Ascending aorta (tissue), 2 donors: ENCODE results near the gene PATL1. TPM values are rescaled to one million over a fixed set of nuclear protein-coding genes. Genes with fewer than 3 reads are reported as not detected.

Experiments used
- DNase-seq, 2 donors: peaks; one replicate each; pipeline ENCODE4 v3.0.0-alpha.2; 2019; ENCODE audit warnings: low spot score in 2 of 2
- H3K27ac ChIP-seq, 2 donors: fragments of 200-600 bp; sonication (generic); one replicate each; pipeline ENCODE4 v1.5.1; 2016 to 2017; ENCODE audit warnings: mild to moderate bottlenecking in 1 of 2
- H3K27me3 ChIP-seq: fragments of 200-600 bp; sonication (generic); one replicate; pipeline ENCODE4 v1.5.1; 2017
- H3K36me3 ChIP-seq, 2 donors: fragments of 200-600 bp; sonication (generic); one replicate each; pipeline ENCODE4 v1.5.1; 2016
- H3K4me1 ChIP-seq, 2 donors: fragments of 200-600 bp; sonication (generic); one replicate each; pipeline ENCODE4 v1.5.1; 2016 to 2017; ENCODE audit warnings: mild to moderate bottlenecking in 1 of 2
- H3K4me3 ChIP-seq, 2 donors: fragments of 200-600 bp; sonication (generic); one replicate each; pipeline ENCODE4 v1.5.1; 2016 to 2017; ENCODE audit warnings: mild to moderate bottlenecking in 1 of 2
- H3K9me3 ChIP-seq, 2 donors: fragments of 200-600 bp; sonication (generic); one replicate each; pipeline ENCODE4 v1.5.1; 2016
- CTCF ChIP-seq, 3 experiments: fragments of 200-600 bp in 2 of 3; fragments of 450-650 bp in 1 of 3; sonication (generic) in 2 of 3; IDR thresholded peaks; one replicate each; pipeline ENCODE4 v1.5.1; 2016 to 2019; ENCODE audit warnings: antibody characterized with exemption in 3 of 3, mild to moderate bottlenecking in 1 of 3, moderate library complexity in 1 of 3
- intact Hi-C: fragments of 100-400 bp; cut with DNase I; formaldehyde crosslinking; loops from one replicate; pipeline ENCODE4 v1.15.1; 2023
- total RNA-seq: library from RNA; depleted of rRNA; stranded (reverse); fragments of >200 nt; gene quantifications from one replicate; pipeline ENCODE4 v1.1.0, GENCODE V29; 2016

PATL1 gene
- total RNA-seq, 1 donor from 2014 or later = 6.8 TPM

- no peaks in the 10 kb centered on the region for H3K27me3 ChIP-seq
- no peak for DNase-seq
- no peaks in the 10 kb centered on the region for H3K36me3 ChIP-seq
- no peak overlapping the region for H3K27ac ChIP-seq
- no peaks in the 10 kb centered on the region for H3K9me3 ChIP-seq
- H3K4me1 ChIP-seq = no peaks in the 10 kb centered on the region
- intact Hi-C loops = no loop called here
- H3K4me3 ChIP-seq = no peak overlapping the region
- TF ChIP-seq CTCF (IDR thresholded peaks at IDR 0.05) = no peak
Observed at GRCh38 chr11:59678813-59679165, 10.0 kb upstream of the PATL1 start.

- Histone ChIP-seq H3K36me3 (no peaks in the 10 kb centered on the region), H3K4me1 (no peaks in the 10 kb centered on the region), H3K4me3 (no peak overlapping the region), H3K9me3 (no peaks in the 10 kb centered on the region), H3K27me3 (no peaks in the 10 kb centered on the region), H3K27ac (no peak overlapping the region)
- TF ChIP-seq CTCF (IDR thresholded peaks at IDR 0.05) = no peak
- DNase-seq = no peak
- intact Hi-C loops = no loop called here
Observed at GRCh38 chr11:59678118-59678812, 9.4 kb upstream of the PATL1 start.

- no peak for DNase-seq
- Histone ChIP-seq H3K27ac (no peak overlapping the region), H3K36me3 (no peaks in the 10 kb centered on the region), H3K27me3 (no peaks in the 10 kb centered on the region), H3K9me3 (no peaks in the 10 kb centered on the region), H3K4me1 (no peaks in the 10 kb centered on the region), H3K4me3 (no peak overlapping the region)
- intact Hi-C loops = no loop called here
- TF ChIP-seq CTCF (IDR thresholded peaks at IDR 0.05) = no peak
Observed at GRCh38 chr11:59676205-59676604, 7.4 kb upstream of the PATL1 start.

- H3K27ac ChIP-seq = no peak overlapping the region
- no peaks in the 10 kb centered on the region for H3K27me3 ChIP-seq
- H3K9me3 ChIP-seq = no peaks in the 10 kb centered on the region
- peaks cover 0 to 10% of the 10 kb centered on the region in 2 donors for H3K4me1 ChIP-seq
- no peak for TF ChIP-seq CTCF (IDR thresholded peaks at IDR 0.05)
- H3K4me3 ChIP-seq = no peak overlapping the region
- H3K36me3 ChIP-seq = no peaks in the 10 kb centered on the region
- intact Hi-C loops = no loop called here
- no peak for DNase-seq
Observed at GRCh38 chr11:59674291-59674690, 5.5 kb upstream of the PATL1 start.

- intact Hi-C loops = no loop called here
- Histone ChIP-seq H3K4me1 (peaks cover 0 to 10% of the 10 kb centered on the region in 2 donors), H3K9me3 (no peaks in the 10 kb centered on the region), H3K4me3 (no peak overlapping the region), H3K27ac (no peak overlapping the region), H3K36me3 (no peaks in the 10 kb centered on the region), H3K27me3 (no peaks in the 10 kb centered on the region)
- no peak for TF ChIP-seq CTCF (IDR thresholded peaks at IDR 0.05)
- DNase-seq = no peak
Observed at GRCh38 chr11:59673291-59673690, 4.5 kb upstream of the PATL1 start.

GRCh38 chr11:59671471-59671870, 2.6 kb upstream of the PATL1 start:
- no peak for TF ChIP-seq CTCF (IDR thresholded peaks at IDR 0.05)
- H3K27me3 ChIP-seq = no peaks in the 10 kb centered on the region
- DNase-seq = no peak
- peaks cover 0 to under 1% of the 10 kb centered on the region in 2 donors for H3K36me3 ChIP-seq
- intact Hi-C loops = no loop called here
- peaks cover 0 to 20% of the 10 kb centered on the region in 2 donors for H3K4me1 ChIP-seq
- H3K4me3 ChIP-seq = no peak overlapping the region
- no peaks in the 10 kb centered on the region for H3K9me3 ChIP-seq
- no peak overlapping the region for H3K27ac ChIP-seq
